SK-N-SH (cell line): Measurements from ENCODE around the gene APBA3. TPM values are rescaled to one million over a fixed set of nuclear protein-coding genes. Genes with fewer than 3 reads are reported as not detected.

Source experiments
- CTCF ChIA-PET: fragments of 300-600, 350-600 bp; formaldehyde crosslinking; extraction: SDS; loops from one replicate; lab custom pipeline; 2021; lab: Yijun Ruan, JAX
- POLR2A ChIA-PET: fragments of 350-600 bp; sonication (Branson Sonifier 250); formaldehyde crosslinking; extraction: SDS; loops from one replicate; lab custom pipeline; 2020; ENCODE audit warnings: antibody characterized with exemption, inconsistent platforms; lab: Yijun Ruan, JAX
- DNase-seq: peaks from one replicate; pipeline ENCODE4 v3.0.0; 2012
- H2AFZ ChIP-seq: fragments of 200-600 bp; sonication (generic); 2 replicates; pipeline ENCODE4 v1.8.1; 2016; ENCODE audit warnings: antibody characterized with exemption, mild to moderate bottlenecking, low read depth
- H3F3A ChIP-seq: fragments of 200-600 bp; sonication (generic); replicated peaks from 2 replicates; pipeline ENCODE3; 2016; ENCODE audit warnings: antibody characterized with exemption, mild to moderate bottlenecking; ENCODE audit not compliant: insufficient read depth
- H3K27ac ChIP-seq, 2 experiments: fragments of 200-500 bp in 1 of 2; fragments of 200-600 bp in 1 of 2; sonication (Bioruptor generic) in 1 of 2; sonication (generic), shearing (Covaris generic) in 1 of 2; 2 replicates each; pipeline versions ENCODE4 v1.5.1 to v1.6.1; 2014 to 2016; ENCODE audit warnings: low read depth in 2 of 2, inconsistent platforms in 1 of 2, low read length in 1 of 2, mild to moderate bottlenecking in 1 of 2, mixed read lengths in 1 of 2
- H3K27me3 ChIP-seq: fragments of 200-600 bp; sonication (generic), shearing (Covaris generic); 2 replicates; pipeline ENCODE4 v1.6.1; 2016; ENCODE audit warnings: mixed run types; ENCODE audit not compliant: insufficient read depth
- H3K36me3 ChIP-seq, 2 experiments: fragments of 200-500 bp in 1 of 2; fragments of 200-600 bp in 1 of 2; sonication (Bioruptor generic) in 1 of 2; sonication (generic) in 1 of 2; replicated peaks in 1 of 2; 2 replicates each; pipeline versions ENCODE3 to v1.5.1; 2014 to 2016; ENCODE audit warnings: low read length in 1 of 2, mild to moderate bottlenecking in 1 of 2; ENCODE audit not compliant: insufficient read depth in 2 of 2, control insufficient read depth in 1 of 2
- H3K4me1 ChIP-seq, 2 experiments: fragments of 200-500 bp in 1 of 2; fragments of 200-600 bp in 1 of 2; sonication (Bioruptor generic) in 1 of 2; sonication (generic), shearing (Covaris generic) in 1 of 2; 2 replicates each; pipeline versions ENCODE4 v1.5.1 to v1.6.1; 2014 to 2016; ENCODE audit warnings: low read depth in 1 of 2, low read length in 1 of 2, mixed run types in 1 of 2; ENCODE audit not compliant: insufficient read depth in 2 of 2, control insufficient read depth in 1 of 2
- H3K4me2 ChIP-seq: fragments of 200-600 bp; sonication (generic), shearing (Covaris generic); 2 replicates; pipeline ENCODE4 v1.6.1; 2017; ENCODE audit warnings: mixed run types
- H3K4me3 ChIP-seq, 2 experiments: fragments of 200-500 bp in 1 of 2; fragments of 200-600 bp in 1 of 2; sonication (Bioruptor generic) in 1 of 2; sonication (generic), shearing (Covaris generic) in 1 of 2; 2 replicates each; pipeline versions ENCODE4 v1.5.1 to v1.8.1; 2014 to 2016; ENCODE audit warnings: low read depth in 2 of 2, inconsistent platforms in 1 of 2, low read length in 1 of 2, mild to moderate bottlenecking in 1 of 2, mixed read lengths in 1 of 2, moderate library complexity in 1 of 2
- H3K79me2 ChIP-seq: fragments of 200-600 bp; sonication (generic); 2 replicates; pipeline ENCODE4 v1.8.1; 2017; ENCODE audit warnings: mild to moderate bottlenecking; ENCODE audit not compliant: insufficient read depth
- H3K9ac ChIP-seq: fragments of 200-600 bp; sonication (generic); 2 replicates; pipeline ENCODE4 v1.6.1; 2017; ENCODE audit warnings: mixed run types
- H3K9me2 ChIP-seq: fragments of 200-600 bp; sonication (generic); 2 replicates; pipeline ENCODE4 v1.6.1; 2017; ENCODE audit warnings: mixed run types
- H3K9me3 ChIP-seq: fragments of 200-600 bp; sonication (generic); 2 replicates; pipeline ENCODE4 v1.6.1; 2017; ENCODE audit warnings: mixed run types, mild to moderate bottlenecking, moderate library complexity
- H4K20me1 ChIP-seq: fragments of 200-600 bp; sonication (generic); 2 replicates; pipeline ENCODE4 v1.6.1; 2017; ENCODE audit warnings: mild to moderate bottlenecking, mixed run types; ENCODE audit not compliant: insufficient read depth
- CHD2 ChIP-seq: fragments of 150-350 bp; IDR thresholded peaks from 2 replicates; pipeline ENCODE4 v1.6.1; 2018; ENCODE audit warnings: low read length; ENCODE audit not compliant: partially characterized antibody
- ELF1 ChIP-seq: IDR thresholded peaks from 2 replicates; pipeline ENCODE4 v1.4.0; 2012
- EP300 ChIP-seq, 2 experiments: IDR thresholded peaks; 2 replicates each; pipeline versions ENCODE4 v1.4.0 to v1.6.1; 2012; ENCODE audit warnings: borderline replicate concordance in 1 of 2, low read depth in 1 of 2, low read length in 1 of 2
- FOSL2 ChIP-seq: IDR thresholded peaks from 2 replicates; pipeline ENCODE4 v1.4.0; 2012; ENCODE audit warnings: low read depth, mild to moderate bottlenecking, moderate library complexity, borderline replicate concordance
- GATA2 ChIP-seq: sonication (generic); formaldehyde crosslinking; IDR thresholded peaks from 2 replicates; pipeline ENCODE4 v1.5.0; 2020; ENCODE audit warnings: mild to moderate bottlenecking, missing genetic modification reagents
- JUND ChIP-seq: IDR thresholded peaks from 2 replicates; pipeline ENCODE4 v1.4.0; 2012
- MAX ChIP-seq: IDR thresholded peaks from 2 replicates; pipeline ENCODE4 v1.4.0; 2012; ENCODE audit warnings: low read depth
- MEF2A ChIP-seq: IDR thresholded peaks from 2 replicates; pipeline ENCODE4 v1.4.0; 2012; ENCODE audit warnings: low read depth, borderline replicate concordance
- MXI1 ChIP-seq: IDR thresholded peaks from 2 replicates; pipeline ENCODE4 v1.6.1; 2012; ENCODE audit warnings: mild to moderate bottlenecking, low read depth, low read length, improper control_type of control experiment
- NFIC ChIP-seq: IDR thresholded peaks from 2 replicates; pipeline ENCODE4 v1.4.0; 2012; ENCODE audit warnings: borderline replicate concordance
- PBX3 ChIP-seq: IDR thresholded peaks from 2 replicates; pipeline ENCODE4; 2012
- POLR2AphosphoS5 ChIP-seq: IDR thresholded peaks from 2 replicates; pipeline ENCODE4 v1.6.1; 2012; ENCODE audit warnings: low read depth, low read length
- SMC3 ChIP-seq: IDR thresholded peaks from 2 replicates; pipeline ENCODE4 v1.6.1; 2012; ENCODE audit warnings: low read depth, low read length, improper control_type of control experiment
- TAF1 ChIP-seq: IDR thresholded peaks from 2 replicates; pipeline ENCODE4 v1.6.1; 2012; ENCODE audit warnings: low read depth, mild to moderate bottlenecking, low read length, moderate library complexity, borderline replicate concordance
- TCF12 ChIP-seq: IDR thresholded peaks from 2 replicates; pipeline ENCODE4 v1.4.0; 2012
- USF1 ChIP-seq: IDR thresholded peaks from 2 replicates; pipeline ENCODE4 v1.4.0; 2012; ENCODE audit warnings: low read depth, borderline replicate concordance
- YY1 ChIP-seq: IDR thresholded peaks from 2 replicates; pipeline ENCODE4 v1.4.0; 2012; ENCODE audit warnings: low read depth, mild to moderate bottlenecking
- WGBS: methylation state at CpG from one replicate; pipeline ENCODE4 v1.1.6; 2017; ENCODE audit warnings: low lambda C conversion rate; 5-methylcytosine and 5-hydroxymethylcytosine counted together
- polyA plus RNA-seq, 3 experiments: library from polyadenylated mRNA; depleted of rRNA; stranded (reverse); fragments of >200 nt; gene quantifications; 2 replicates each; pipeline ENCODE4 v1.2.3, GENCODE V29; 2012

APBA3 gene
- polyA plus RNA-seq, 1 of the 3 experiments (the other 2 are of a cell fraction): 10.6 TPM

- Histone ChIP-seq H2AFZ (no peak within 1 kb of the TSS), H3K36me3 (peaks cover 0 to 9% of the 10 kb centered on the region in 2 experiments), H3K9me2 (no peaks in the 10 kb centered on the region), H3K4me2 (no peak within 1 kb of the TSS), H3F3A (no peaks in the 10 kb centered on the region), H3K4me1 (no peaks in the 10 kb centered on the region), H4K20me1 (no peaks in the 10 kb centered on the region), H3K27ac (no peak within 1 kb of the TSS), H3K4me3 (no peak within 1 kb of the TSS), H3K79me2 (no peaks in the 10 kb centered on the region), H3K9me3 (no peaks in the 10 kb centered on the region), H3K9ac (no peak within 1 kb of the TSS), H3K27me3 (0 out of 2 replicates have a peak, but pooled peaks cover under 1% of the 10 kb centered on the region)
- peak; percentile 36 for DNase-seq
- POLR2A ChIA-PET: no interaction called here
- WGBS: 44% methylated on average over 14 of the region's 23 CpGs
- TF ChIP-seq MEF2A: no peak
- no peak for TF ChIP-seq POLR2AphosphoS5
- TF ChIP-seq USF1: no peak
- no peak for TF ChIP-seq SMC3
- TF ChIP-seq EP300 (IDR thresholded peaks at IDR 0.05; ENCODE audit: borderline replicate concordance in 1 of 2, low read depth in 1 of 2, low read length in 1 of 2): no peak
- no peak for TF ChIP-seq TCF12
- no peak for TF ChIP-seq JUND
- TF ChIP-seq PBX3: no peak
- no peak for TF ChIP-seq YY1
- no peak for TF ChIP-seq CHD2
- no peak for TF ChIP-seq NFIC
- TF ChIP-seq FOSL2: no peak
- no peak for TF ChIP-seq MAX
- no peak for TF ChIP-seq GATA2 (CRISPR knock-in tag)
- no peak for TF ChIP-seq MXI1
- TF ChIP-seq ELF1: no peak
- no peak for TF ChIP-seq TAF1
- CTCF ChIA-PET: interaction anchor here (1.2 to 1.5 kb wide), 3 partner anchors 10 to 50 kb away, joined by 4 to 5 read pairs (median 4); partner anchors contain the start of gene MRPL54
Observed at GRCh38 chr19:3771906-3772455, 10.5 kb upstream of the APBA3 start, which contains the start of gene RAX2. Gene RAX2, minus strand, starts transcription at chr19:3772228. Its CDS starts 486 bp downstream, at chr19:3771742.
